GM19099 (cell line): ENCODE results near the gene KDM6A.

Experiments used
- POLR2A ChIP-seq: IDR thresholded peaks from 3 replicates; pipeline ENCODE4 v1.6.1; 2011; ENCODE audit warnings: low read depth; ENCODE audit not compliant: insufficient read length; ENCODE audit errors: extremely low read depth

KDM6A gene

GRCh38 chrX:44973420-44973932 is 100.5 kb downstream of the KDM6A start:
- TF ChIP-seq POLR2A, result no peak

- TF ChIP-seq POLR2A, result no peak
Measured at GRCh38 chrX:44974451-44974850, 101.5 kb downstream of the KDM6A start.

- no peak for TF ChIP-seq POLR2A
Measured at GRCh38 chrX:44975666-44976263, 102.8 kb downstream of the KDM6A start.

GRCh38 chrX:44978976-44979375 is 106.0 kb downstream of the KDM6A start:
- no peak for TF ChIP-seq POLR2A

DNA sequence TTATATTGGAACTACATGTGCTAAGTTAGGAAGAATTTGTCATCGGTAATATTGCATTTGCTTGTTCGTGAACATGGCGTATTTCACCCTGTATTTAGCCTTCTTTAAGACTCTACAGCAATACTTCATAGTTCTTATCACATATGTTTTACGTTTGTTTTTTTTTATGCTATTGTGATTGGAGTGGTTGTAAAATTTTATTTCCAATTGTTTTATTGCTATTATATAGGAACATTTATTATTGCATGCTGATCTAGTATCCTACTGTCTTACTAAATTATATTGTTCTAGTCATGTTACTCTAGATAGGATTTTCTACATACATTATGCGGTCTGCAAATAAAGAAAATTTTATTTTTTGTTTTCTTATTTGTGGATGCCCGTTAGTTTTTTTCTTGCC is 107.4 kb downstream of the KDM6A start:
- no peak for TF ChIP-seq POLR2A

GRCh38 chrX:44980883-44981282 is 107.9 kb downstream of the KDM6A start:
- no peak for TF ChIP-seq POLR2A

- no peak for TF ChIP-seq POLR2A
Measured at GRCh38 chrX:44989995-44990770, 117.2 kb downstream of the KDM6A start.

GRCh38 chrX:44992775-44993174 is 119.8 kb downstream of the KDM6A start:
- TF ChIP-seq POLR2A, result no peak

DNA sequence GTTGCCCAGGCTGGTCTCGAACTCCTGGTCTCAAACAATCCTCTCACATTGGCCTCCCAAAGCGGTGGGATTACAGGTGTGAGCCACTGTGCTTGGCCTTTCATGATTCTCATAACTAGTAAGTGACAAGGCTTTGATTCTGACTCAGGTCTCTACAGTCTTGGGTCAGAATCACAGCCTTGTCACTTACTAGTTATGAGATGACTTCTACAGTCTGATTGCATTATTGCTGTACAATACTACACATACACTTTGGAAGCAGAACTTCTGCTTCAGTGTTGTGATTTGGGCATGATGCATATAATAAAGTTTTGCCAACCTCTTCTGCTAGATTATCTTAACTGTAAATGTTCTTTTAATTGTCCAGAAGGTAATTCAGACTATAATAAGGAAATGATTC is 123.3 kb downstream of the KDM6A start:
- no peak for TF ChIP-seq POLR2A

DNA sequence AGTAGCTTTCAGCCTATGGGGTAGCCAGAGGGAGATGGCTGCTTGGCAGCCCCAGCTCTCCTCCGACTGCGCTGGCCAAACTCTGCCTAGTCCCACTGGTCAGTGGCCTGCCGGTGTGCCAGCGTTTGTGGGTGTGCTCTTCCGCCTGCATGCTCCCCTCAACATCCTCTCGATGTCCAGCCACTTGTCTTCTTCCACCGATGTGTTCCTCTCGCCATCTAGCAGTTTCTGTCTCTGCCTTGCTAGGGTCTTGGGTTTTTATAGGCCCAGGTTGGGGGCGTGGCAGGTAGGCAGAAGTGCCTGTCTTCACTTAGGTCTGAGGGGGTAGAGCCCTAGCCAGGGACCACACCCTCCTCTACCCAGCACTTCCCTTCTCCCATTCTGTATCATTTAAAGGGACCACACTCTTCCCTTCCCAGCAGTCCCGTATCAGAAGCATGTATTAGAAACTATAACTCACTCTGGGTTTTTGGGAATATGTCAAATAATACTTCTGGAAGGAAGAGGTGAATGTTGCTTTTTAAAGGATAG is 124.4 kb downstream of the KDM6A start:
- no peak for TF ChIP-seq POLR2A

DNA sequence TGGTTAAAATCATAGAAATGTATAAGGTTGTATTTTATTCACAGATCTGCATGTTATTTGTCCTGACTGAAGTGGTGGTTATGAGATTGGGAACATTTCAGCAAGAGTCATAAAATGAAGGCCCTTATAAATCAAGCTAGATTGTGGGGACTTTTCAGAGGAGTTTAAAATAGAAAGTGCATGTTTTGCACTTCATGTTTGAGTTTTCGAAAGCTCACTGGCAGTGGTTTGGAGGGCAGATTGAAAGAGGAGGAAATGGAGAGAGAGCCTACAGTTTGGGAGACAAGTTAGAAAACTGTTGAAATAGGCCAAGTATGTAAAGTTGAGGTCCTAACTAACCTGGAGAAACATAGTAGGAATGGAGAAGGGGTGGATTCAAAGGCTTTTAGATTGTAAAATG is 124.9 kb downstream of the KDM6A start:
- no peak for TF ChIP-seq POLR2A

DNA sequence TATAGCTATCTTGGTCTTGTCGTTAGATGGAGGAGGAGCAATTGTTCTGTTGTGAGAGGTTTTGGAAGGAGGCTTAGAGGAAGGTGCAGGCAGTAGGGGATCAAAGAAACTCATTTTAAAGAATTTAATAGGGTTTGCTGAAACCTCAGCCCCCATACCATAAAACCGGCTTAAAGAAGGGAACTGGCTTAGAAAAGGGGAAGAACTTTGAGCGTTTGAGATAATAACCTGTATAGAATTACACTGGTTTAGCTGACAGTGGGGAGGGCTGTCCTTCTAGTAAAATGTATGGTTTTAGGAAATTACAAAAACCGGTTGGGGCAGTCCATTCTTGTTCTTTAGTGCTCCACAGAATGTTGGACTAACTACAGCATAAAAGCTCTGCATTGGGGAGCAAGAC is 128.1 kb downstream of the KDM6A start:
- TF ChIP-seq POLR2A, result no peak

GRCh38 chrX:45003085-45003484 is 130.1 kb downstream of the KDM6A start:
- no peak for TF ChIP-seq POLR2A

GRCh38 chrX:45006002-45006800 is 133.2 kb downstream of the KDM6A start:
- no peak for TF ChIP-seq POLR2A

- no peak for TF ChIP-seq POLR2A
Measured at GRCh38 chrX:45007598-45007997, 134.6 kb downstream of the KDM6A start.
